Measurements from ENCODE around the gene FRMD1. TPM values are rescaled to one million over a fixed set of nuclear protein-coding genes. Genes with fewer than 3 reads are reported as not detected.

Gene FRMD1
- total RNA-seq, 6 donors from 2014 or later, result not detected

GRCh38 chr6:168115748-168116437, 36.9 kb upstream of the FRMD1 start:
- WGBS, 2 donors, result 84 to 92% methylated on average over 4 to 5 of the region's 5 CpGs
- Histone ChIP-seq H3K27me3 (no peaks in the 10 kb centered on the region), H3K4me3 (no peak overlapping the region), H3K9me3 (no peaks in the 10 kb centered on the region), H3K4me1 (no peaks in the 10 kb centered on the region), H3K27ac (no peak overlapping the region), H3K36me3 (no peaks in the 10 kb centered on the region)
- DNase-seq (no peak), ATAC-seq (ENCODE audit: low FRiP score in 2 of 2) (no peak)
- TF ChIP-seq CTCF (IDR thresholded peaks at IDR 0.05) (no peak), EP300 (IDR thresholded peaks at IDR 0.05) (no peak), POLR2A (IDR thresholded peaks at IDR 0.05) (no peak), POLR2AphosphoS5 (IDR thresholded peaks at IDR 0.05) (no peak)

- TF ChIP-seq EP300 (IDR thresholded peaks at IDR 0.05) (no peak), POLR2A (IDR thresholded peaks at IDR 0.05) (no peak), CTCF (IDR thresholded peaks at IDR 0.05) (no peak), POLR2AphosphoS5 (IDR thresholded peaks at IDR 0.05) (no peak)
- DNase-seq, result no peak
- Histone ChIP-seq H3K27ac (no peak overlapping the region), H3K9me3 (no peaks in the 10 kb centered on the region), H3K4me1 (no peaks in the 10 kb centered on the region), H3K27me3 (no peaks in the 10 kb centered on the region), H3K4me3 (no peak overlapping the region), H3K36me3 (no peaks in the 10 kb centered on the region)
- ATAC-seq (ENCODE audit: low FRiP score in 2 of 2), result no peak
- WGBS, 2 donors, result 91 to 96% methylated on average over 8 of the region's 8 CpGs
Observed at GRCh38 chr6:168113226-168113625, 34.2 kb upstream of the FRMD1 start.

GRCh38 chr6:168111911-168112310, 32.9 kb upstream of the FRMD1 start:
- H3K4me1 ChIP-seq, result no peaks in the 10 kb centered on the region
- H3K4me3 ChIP-seq, result no peak overlapping the region
- H3K9me3 ChIP-seq, result no peaks in the 10 kb centered on the region
- ATAC-seq (ENCODE audit: low FRiP score in 2 of 2) (no peak), DNase-seq (no peak)
- 88 to 95% methylated on average over 5 to 6 of the region's 6 CpGs for whole genome bisulfite sequencing, 2 donors
- H3K27ac ChIP-seq, result no peak overlapping the region
- no peaks in the 10 kb centered on the region for H3K36me3 ChIP-seq
- TF ChIP-seq POLR2AphosphoS5 (IDR thresholded peaks at IDR 0.05), result no peak
- TF ChIP-seq EP300 (IDR thresholded peaks at IDR 0.05), result no peak
- TF ChIP-seq CTCF (IDR thresholded peaks at IDR 0.05), result no peak
- TF ChIP-seq POLR2A (IDR thresholded peaks at IDR 0.05), result no peak
- H3K27me3 ChIP-seq, result no peaks in the 10 kb centered on the region

- no peak overlapping the region for H3K4me3 ChIP-seq
- no peaks in the 10 kb centered on the region for H3K9me3 ChIP-seq
- H3K27ac ChIP-seq, result no peak overlapping the region
- H3K27me3 ChIP-seq, result peaks cover 0 to 2% (median 0%) of the 10 kb centered on the region in 4 donors
- no peaks in the 10 kb centered on the region for H3K36me3 ChIP-seq
- 77 to 86% methylated on average over 3 of the region's 3 CpGs for WGBS, 2 donors
- no peak for TF ChIP-seq CTCF (IDR thresholded peaks at IDR 0.05)
- no peak for TF ChIP-seq POLR2AphosphoS5 (IDR thresholded peaks at IDR 0.05)
- TF ChIP-seq POLR2A (IDR thresholded peaks at IDR 0.05), result no peak
- TF ChIP-seq EP300 (IDR thresholded peaks at IDR 0.05), result no peak
- no peak for ATAC-seq (ENCODE audit: low FRiP score in 2 of 2)
- no peaks in the 10 kb centered on the region for H3K4me1 ChIP-seq
- no peak for DNase-seq
Observed at GRCh38 chr6:168110437-168110836, 31.4 kb upstream of the FRMD1 start.

- no peak for ATAC-seq (ENCODE audit: low FRiP score in 2 of 2)
- no peak for TF ChIP-seq CTCF (IDR thresholded peaks at IDR 0.05)
- TF ChIP-seq POLR2A (IDR thresholded peaks at IDR 0.05), result no peak
- TF ChIP-seq POLR2AphosphoS5 (IDR thresholded peaks at IDR 0.05), result no peak
- TF ChIP-seq EP300 (IDR thresholded peaks at IDR 0.05), result no peak
- WGBS, 2 donors, result 93 to 98% methylated on average over 12 of the region's 12 CpGs
- no peaks in the 10 kb centered on the region for H3K4me1 ChIP-seq
- H3K4me3 ChIP-seq, result no peak overlapping the region
- H3K27ac ChIP-seq, result no peak overlapping the region
- H3K27me3 ChIP-seq, result peaks cover 0 to 2% (median 0%) of the 10 kb centered on the region in 4 donors
- H3K36me3 ChIP-seq, result no peaks in the 10 kb centered on the region
- no peaks in the 10 kb centered on the region for H3K9me3 ChIP-seq
- no peak for DNase-seq
Observed at GRCh38 chr6:168109171-168109570, 30.2 kb upstream of the FRMD1 start.

Measured in upper lobe of left lung (tissue), 6 donors.